Activated CD4-positive, alpha-beta T cell treated with anti-CD3 and anti-CD28 coated beads, Interleukin-2, amount 50 U/mL, for 24 hours (primary cell): Measurements from ENCODE around the gene DAAM2.

Experiments used
- DNase-seq, 2 donors: peaks; one replicate each; pipeline ENCODE4 v3.0.0-alpha.2; 2020; ENCODE audit warnings: low read depth in 1 of 2, low spot score in 1 of 2

Gene DAAM2

DNA sequence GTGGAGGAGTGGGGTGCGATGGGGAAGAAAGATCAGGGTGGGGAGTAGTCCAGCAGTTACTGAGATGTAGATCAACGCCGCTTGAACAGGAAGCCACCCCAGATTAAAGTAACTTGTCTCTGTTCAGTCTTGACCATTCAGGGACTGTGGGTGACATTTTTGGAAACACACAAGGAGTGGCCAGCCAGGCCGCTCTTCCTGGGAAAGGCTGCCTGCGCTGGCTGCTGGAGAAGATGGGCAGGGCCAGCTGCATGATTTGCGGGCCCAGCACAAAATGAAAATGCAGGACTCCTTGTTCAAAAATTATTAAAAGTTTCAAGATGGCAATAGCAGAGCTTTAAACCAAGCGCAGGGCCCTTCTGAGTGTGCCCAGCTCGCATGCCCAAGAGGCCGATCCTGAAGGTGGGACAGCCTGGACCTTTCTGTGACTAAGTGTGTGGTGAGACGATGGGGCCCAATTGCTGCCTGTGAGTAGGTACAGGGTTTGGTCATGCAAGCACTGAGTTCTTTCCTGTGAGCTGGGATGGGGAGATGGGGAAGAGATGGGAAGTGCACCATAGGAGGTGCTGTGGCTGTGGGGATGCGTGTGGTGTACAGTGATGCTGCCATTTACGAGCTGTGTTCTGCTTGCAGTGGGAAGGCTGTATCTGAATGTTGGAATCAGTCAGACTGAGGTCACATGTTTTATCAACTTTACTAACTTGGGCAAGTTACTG, 51.3 kb downstream of the DAAM2 start:
- no peak for DNase-seq

- DNase-seq, result no peak
Observed at GRCh38 chr6:39844866-39845265, 52.7 kb downstream of the DAAM2 start.

DNA sequence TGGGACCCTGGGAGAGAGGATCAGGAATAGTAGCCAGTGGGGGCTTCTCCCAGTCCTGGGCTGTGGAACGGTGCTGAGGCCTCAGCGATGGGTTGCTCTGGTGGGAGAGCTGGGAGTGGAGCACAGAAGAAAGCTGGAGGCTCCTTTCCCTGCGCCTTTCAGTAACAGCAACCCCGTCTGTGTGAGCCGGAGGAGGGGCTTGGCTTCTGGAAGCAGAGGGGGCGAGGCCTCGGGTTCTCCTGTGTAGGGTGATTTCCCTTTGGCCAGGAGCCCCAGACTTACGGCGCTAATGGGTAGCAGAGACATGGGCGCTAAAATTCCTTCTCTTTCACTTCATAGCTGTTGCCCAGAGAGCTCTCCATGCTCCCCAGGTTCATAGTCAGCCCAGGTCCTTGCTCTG, 55.0 kb downstream of the DAAM2 start:
- DNase-seq, result no peak

- DNase-seq, result no peak
Observed at GRCh38 chr6:39848171-39848570, 56.0 kb downstream of the DAAM2 start.

- no peak for DNase-seq
Observed at GRCh38 chr6:39849228-39849627, 57.1 kb downstream of the DAAM2 start.

- DNase-seq, result no peak
Observed at GRCh38 chr6:39849764-39850163, 57.6 kb downstream of the DAAM2 start.

DNA sequence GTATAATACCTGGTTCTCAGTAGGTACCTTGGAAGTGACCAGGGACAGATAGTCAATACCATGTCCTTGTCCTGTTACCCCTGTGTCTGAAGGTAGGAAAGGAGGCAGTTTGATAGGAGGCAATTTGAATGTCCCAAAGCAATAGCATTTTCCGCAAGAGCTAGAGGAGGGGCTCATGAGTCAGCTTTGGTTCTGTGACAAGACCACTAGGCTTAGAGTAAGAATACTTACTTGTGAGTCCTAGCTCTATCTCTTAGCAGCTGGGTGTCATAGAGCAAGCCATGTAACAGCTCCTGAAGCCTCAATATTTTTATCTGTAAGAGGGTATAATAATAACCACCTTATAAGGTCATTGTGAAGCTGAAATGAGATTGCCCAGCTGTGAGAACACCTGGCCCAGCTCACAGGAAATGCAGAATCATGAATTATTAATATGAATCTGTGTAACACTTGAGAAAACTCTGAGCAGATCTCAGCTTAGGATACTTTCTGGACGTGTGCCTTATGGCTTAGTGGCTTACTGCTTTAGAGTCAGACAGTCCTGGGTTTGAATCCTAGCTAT, 58.6 kb downstream of the DAAM2 start:
- DNase-seq, result no peak

DNA sequence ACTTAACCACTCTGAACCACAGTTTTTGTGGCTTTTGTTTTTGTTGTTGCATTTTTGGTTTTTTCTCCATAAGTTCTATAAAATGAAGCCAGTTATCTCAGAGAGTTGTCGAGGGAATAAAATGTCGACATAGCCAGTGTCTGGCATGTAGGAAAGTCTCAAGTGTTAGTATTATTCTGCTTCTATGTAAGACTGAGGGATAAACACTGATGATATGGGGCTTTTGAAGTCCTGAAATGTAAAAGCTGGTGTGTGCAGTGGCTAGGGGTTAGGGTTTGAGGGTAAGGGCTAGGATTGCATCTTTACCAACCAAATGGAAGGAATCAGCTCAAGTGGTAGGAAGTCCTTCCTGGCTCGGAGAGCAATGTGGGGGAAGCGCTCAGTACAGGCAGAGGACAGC, 59.2 kb downstream of the DAAM2 start:
- DNase-seq, result no peak

- DNase-seq, result no peak
Observed at GRCh38 chr6:39852324-39852723, 60.1 kb downstream of the DAAM2 start.

- no peak for DNase-seq
Observed at GRCh38 chr6:39853604-39854003, 61.4 kb downstream of the DAAM2 start.

DNA sequence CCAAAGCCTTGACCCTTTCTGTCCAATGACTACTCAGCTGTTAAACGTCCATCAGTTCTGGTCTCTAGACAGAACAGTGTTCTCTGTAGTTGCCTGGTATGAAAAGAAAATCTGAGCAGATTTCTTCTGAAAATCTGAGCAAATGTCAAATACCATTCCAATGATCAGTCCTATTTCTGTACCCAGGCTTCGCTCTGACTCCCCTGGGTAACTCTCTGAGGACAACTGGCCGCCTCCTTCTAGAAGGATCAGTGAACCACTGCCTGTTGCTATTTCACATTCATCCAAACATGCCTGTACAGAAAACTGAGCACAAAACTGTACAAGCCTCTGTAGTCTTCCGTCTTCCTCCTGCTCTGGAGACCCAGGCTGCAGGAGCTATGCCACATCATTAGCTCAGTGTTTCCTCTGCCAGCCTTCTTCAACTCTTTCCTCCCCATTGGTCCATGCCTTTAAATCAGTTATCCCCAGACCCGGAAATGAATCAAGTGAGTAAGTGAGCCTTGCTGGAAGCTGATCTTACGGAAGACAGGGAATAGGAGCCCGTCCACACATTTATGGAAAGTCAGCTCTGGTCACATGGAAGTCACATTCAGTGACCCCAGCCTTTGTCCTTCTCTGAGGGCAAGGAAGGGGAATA, 63.3 kb downstream of the DAAM2 start:
- DNase-seq, result no peak

DNA sequence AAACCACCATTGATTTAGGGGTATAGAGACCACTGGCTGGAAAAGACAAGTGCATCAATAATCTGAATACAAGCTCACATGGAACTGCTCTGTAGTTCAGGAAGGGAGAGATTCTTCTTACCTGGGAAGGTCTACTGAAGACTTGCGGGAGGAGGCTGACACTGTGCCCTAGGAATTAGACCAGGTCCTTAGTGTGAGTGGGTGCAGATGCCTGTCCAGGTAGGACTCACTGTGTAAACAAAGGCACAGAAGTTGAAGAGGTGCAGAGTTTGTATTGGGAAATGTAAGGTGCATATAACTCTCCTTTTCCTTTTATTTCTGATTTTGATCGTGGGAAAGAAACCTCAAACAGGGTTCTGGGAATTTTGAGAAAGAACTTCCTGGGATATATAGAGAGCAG, 66.8 kb downstream of the DAAM2 start:
- no peak for DNase-seq

DNA sequence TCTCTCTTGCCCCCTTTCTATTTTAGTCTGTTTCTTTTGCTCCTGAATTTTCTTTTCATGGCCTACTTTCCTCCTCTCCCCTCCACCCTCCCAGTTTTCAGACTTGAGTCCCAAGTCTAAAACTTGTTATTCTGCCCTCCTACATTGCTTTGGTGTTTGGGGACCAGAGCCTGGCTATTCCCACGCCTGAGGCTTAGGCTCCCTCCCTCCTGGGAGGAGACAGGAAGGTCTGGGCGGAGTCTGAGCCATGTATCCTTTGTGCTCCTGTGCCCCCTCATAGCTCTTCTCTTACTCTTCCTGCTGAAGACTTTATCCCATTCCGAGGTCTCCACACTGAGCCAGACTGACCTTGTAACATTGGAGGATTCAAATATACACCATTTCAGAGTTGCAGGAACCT, 69.5 kb downstream of the DAAM2 start:
- no peak for DNase-seq

DNA sequence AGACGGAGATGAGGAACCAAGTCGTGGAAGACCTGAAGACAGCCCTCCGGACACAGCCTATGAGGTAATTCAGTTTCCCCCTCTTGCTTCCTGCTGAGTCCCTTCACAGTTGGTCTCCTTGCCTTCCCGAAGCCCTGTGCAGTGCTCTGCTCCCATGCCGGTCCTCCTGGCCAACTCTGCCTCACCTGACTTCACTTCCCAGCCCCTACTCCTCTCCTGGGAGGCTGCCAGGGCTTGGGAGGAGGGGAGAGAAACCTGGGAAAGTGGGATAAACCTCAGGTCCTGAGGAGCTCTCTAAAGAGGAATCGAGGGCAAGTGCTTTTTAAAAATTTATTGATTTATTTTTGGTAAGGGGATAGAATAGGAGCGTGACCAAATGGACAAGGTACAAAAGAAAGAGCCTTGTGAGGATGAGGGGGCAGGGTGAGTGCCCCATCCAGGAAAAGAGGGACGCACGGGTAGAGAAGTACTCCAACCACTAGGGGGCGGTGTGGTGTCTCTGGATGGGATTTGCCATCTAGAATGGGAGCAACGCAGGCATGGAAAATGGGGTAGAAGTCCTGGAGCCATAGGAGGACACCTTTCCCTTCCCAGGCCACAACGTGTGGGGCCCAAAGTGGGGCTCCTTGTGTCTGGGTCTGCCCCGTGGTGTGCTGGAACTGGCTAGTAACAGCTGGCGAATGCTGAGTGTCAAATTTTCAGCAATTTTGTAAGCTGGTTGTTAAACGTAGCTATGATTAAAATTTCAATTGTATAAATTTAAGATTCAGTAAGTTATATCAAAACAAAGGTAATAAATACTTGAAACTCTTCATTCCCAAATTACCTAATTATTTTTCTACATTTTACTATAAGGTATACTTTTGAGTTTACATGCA, 73.1 kb downstream of the DAAM2 start:
- DNase-seq, result peak in 1 of 2 donors; percentile 45

- no peak for DNase-seq
Observed at GRCh38 chr6:39867592-39867991, 75.4 kb downstream of the DAAM2 start.

GRCh38 chr6:39870950-39871349, 78.8 kb downstream of the DAAM2 start:
- no peak for DNase-seq

DNA sequence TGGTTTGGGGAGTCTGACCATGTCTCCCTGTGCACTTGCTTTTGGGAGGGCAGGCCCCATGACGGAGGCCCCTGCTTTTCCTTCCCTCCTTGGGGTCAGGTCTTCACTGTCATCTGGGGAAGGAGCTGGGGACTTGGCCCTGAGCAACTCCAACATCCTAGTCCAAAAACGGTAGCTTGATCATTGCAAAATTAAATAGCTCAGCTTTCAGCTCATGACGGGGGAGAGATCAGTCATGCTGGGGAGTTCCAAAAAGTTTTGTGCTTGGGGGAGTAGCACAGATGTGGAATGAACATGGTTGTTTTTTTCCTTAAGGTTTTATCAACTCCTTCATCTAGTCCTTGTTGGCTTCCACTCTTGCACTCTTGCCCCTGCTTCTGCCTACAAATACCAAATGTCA, 81.3 kb downstream of the DAAM2 start:
- no peak for DNase-seq

- DNase-seq, result no peak
Observed at GRCh38 chr6:39876111-39876510, 83.9 kb downstream of the DAAM2 start.

DNA sequence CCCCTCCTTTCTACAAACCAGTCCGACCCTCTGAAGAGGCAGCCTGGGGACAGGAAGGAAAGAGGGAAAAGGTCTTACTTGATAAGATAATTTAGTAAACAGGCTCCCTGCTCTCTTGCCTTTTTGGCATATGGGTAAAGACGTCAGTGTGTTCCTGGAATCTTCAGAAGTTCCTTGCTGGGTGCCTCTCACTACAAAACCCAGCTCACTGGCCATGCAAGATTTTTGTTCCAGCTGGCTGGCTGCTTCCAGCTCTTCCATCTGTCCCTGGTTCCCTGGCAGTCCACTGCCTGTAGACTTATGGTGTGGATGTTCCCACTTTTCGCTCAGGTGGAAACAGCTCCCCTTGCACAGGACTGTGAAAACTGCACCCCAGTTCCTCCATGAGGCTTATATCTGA, 84.7 kb downstream of the DAAM2 start:
- no peak for DNase-seq

DNA sequence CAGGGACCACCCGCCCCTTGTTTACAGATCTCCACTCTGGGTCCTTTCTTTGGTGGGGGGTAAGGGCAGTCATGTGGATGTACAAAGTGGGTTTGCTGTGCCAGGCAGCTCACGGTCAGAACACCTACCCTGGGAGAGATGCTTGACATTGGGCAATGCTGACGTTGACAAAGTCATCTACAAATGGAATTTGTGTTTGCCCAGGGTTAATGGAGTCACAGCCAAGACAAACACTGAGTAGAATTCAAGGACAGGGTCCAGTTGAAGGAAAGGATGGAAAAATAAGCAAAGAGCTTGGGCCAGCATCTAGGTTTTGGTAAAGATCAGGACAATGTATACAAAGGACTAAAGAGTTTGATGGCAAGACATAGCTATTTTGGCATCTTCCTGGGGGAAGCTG, 87.4 kb downstream of the DAAM2 start:
- DNase-seq, result no peak

- no peak for DNase-seq
Observed at GRCh38 chr6:39880594-39880993, 88.4 kb downstream of the DAAM2 start.
